Esophagus muscularis mucosa (tissue), 4 donors: Measurements from ENCODE around the gene ITGAL. TPM values are rescaled to one million over a fixed set of nuclear protein-coding genes. Genes with fewer than 3 reads are reported as not detected.

Experiments used
- DNase-seq: peaks from one replicate; pipeline ENCODE4 v3.0.0-alpha.2; 2017; ENCODE audit errors: extremely low spot score
- H3K27ac ChIP-seq, 4 donors: fragments of 200-600 bp; sonication (generic); replicated peaks in 1 of 4; 1 replicate in 3 of 4; 2 replicates in 1 of 4; pipeline ENCODE4 v1.5.1; 2016 to 2019; ENCODE audit warnings: mild to moderate bottlenecking in 1 of 4
- H3K27me3 ChIP-seq, 4 donors: fragments of 200-600 bp; sonication (generic); one replicate each; pipeline versions ENCODE4 v1.5.1 to v1.6.0; 2016 to 2019
- H3K36me3 ChIP-seq, 4 donors: fragments of 200-600 bp; sonication (generic); one replicate each; pipeline ENCODE4 v1.5.1; 2016 to 2019
- H3K4me1 ChIP-seq, 4 donors: fragments of 200-600 bp; sonication (generic); one replicate each; pipeline ENCODE4 v1.5.1; 2016 to 2019
- H3K4me3 ChIP-seq, 4 donors: fragments of 200-600 bp; sonication (generic); 1 replicate in 2 of 4; 2 replicates in 2 of 4; pipeline ENCODE4 v1.5.1; 2016 to 2019; ENCODE audit warnings: mild to moderate bottlenecking in 4 of 4, moderate library complexity in 1 of 4
- H3K9me3 ChIP-seq, 4 donors: fragments of 200-600 bp; sonication (generic); 1 replicate in 3 of 4; 2 replicates in 1 of 4; pipeline ENCODE4 v1.5.1; 2016 to 2019
- CTCF ChIP-seq, 3 experiments: fragments of 200-600 bp in 2 of 3; fragments of 450-650 bp in 1 of 3; sonication (generic) in 2 of 3; IDR thresholded peaks; one replicate each; pipeline ENCODE4 v1.5.1; 2017 to 2019; ENCODE audit warnings: antibody characterized with exemption in 3 of 3, mild to moderate bottlenecking in 2 of 3, moderate library complexity in 1 of 3
- EP300 ChIP-seq: sonication (generic); formaldehyde crosslinking; IDR thresholded peaks from one replicate; pipeline ENCODE4 v1.6.1; 2017; ENCODE audit warnings: antibody characterized with exemption
- POLR2A ChIP-seq: fragments of 450-650 bp; IDR thresholded peaks from one replicate; pipeline ENCODE4 v1.6.1; 2017; ENCODE audit warnings: antibody characterized with exemption, moderate library complexity, mild to moderate bottlenecking, low read depth
- POLR2AphosphoS5 ChIP-seq, 2 donors: sonication (generic); formaldehyde crosslinking; IDR thresholded peaks; one replicate each; pipeline ENCODE4 v1.6.1; 2017; ENCODE audit warnings: antibody characterized with exemption in 2 of 2
- WGBS: methylation state at CpG from one replicate; pipeline ENCODE4 v1.1.5; 2018; 5-methylcytosine and 5-hydroxymethylcytosine counted together
- intact Hi-C: fragments of 100-400 bp; cut with DNase I; formaldehyde crosslinking; loops from one replicate; pipeline ENCODE4 v1.15.1; 2023
- total RNA-seq, 4 donors: library from RNA; depleted of rRNA; stranded (reverse); fragments of >200 nt; gene quantifications; one replicate each; pipeline versions ENCODE4 v1.1.0 to v1.2.1, GENCODE V29; 2016

Gene ITGAL
- 1 to 10 TPM; 1.5 to 2.7 (median 2.5) TPM for total RNA-seq

DNA sequence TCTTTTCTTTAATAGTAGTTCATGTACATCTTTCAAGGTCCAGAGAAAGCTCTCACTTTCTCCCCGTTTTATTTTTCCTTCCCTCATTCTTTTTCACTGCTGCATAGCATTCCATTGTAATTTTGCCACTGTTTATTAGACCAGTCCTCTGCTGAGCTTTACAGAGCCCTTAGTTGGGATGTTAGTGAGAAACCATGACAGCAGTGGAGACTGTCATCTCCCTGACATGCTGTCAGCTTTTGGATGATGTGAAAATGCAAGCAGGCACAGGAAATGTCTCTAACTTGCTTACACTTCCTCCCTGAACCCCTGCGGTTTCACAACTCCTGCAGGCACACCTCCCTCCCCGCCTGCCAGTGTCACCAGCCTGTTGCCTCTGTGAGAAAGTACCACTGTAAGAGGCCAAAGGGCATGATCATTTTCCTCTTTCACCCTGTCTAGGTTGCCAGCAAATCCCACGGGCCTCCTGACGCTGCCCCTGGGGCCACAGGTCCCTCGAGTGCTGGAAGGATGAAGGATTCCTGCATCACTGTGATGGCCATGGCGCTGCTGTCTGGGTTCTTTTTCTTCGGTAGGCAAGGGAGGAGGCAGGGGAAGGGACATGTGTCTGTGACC lies at the start of gene ITGAL:
TSS of gene ITGAL (plus strand) at position 415 of the 615 bp plus-strand sequence. CDS start at position 511, 96 bp downstream.
- H3K27ac ChIP-seq, result no peak within 1 kb of the TSS
- WGBS, result 58% methylated on average over 8 of the region's 8 CpGs
- intact Hi-C loops, result no loop called here
- no peak for TF ChIP-seq EP300
- TF ChIP-seq POLR2A, result no peak
- TF ChIP-seq POLR2AphosphoS5 (IDR thresholded peaks at IDR 0.05), result no peak
- no peak for TF ChIP-seq CTCF (IDR thresholded peaks at IDR 0.05)
- peaks cover 0 to 3% (median 0%) of the 10 kb centered on the region in 4 donors for H3K4me1 ChIP-seq
- H3K27me3 ChIP-seq, result peaks cover 0 to 47% (median 10%) of the 10 kb centered on the region in 4 donors
- no peaks in the 10 kb centered on the region for H3K36me3 ChIP-seq
- H3K4me3 ChIP-seq, result peak within 1 kb of the TSS in 2 of 4 donors; percentile 10 to 26
- DNase-seq, result no peak
- no peaks in the 10 kb centered on the region for H3K9me3 ChIP-seq

GRCh38 chr16:30428055-30428454 lies 44.5 kb upstream of the ITGAL start:
- H3K4me1 ChIP-seq, result peaks cover 16 to 23% (median 19%) of the 10 kb centered on the region in 4 donors
- intact Hi-C loops, result no loop called here
- peaks cover 9 to 34% (median 22%) of the 10 kb centered on the region in 4 donors for H3K36me3 ChIP-seq
- WGBS, result 94% methylated on average over 4 of the region's 4 CpGs
- no peaks in the 10 kb centered on the region for H3K9me3 ChIP-seq
- no peaks in the 10 kb centered on the region for H3K27me3 ChIP-seq
- DNase-seq, result no peak
- H3K4me3 ChIP-seq, result no peak overlapping the region
- no peak for TF ChIP-seq POLR2A
- TF ChIP-seq CTCF (IDR thresholded peaks at IDR 0.05), result no peak
- TF ChIP-seq POLR2AphosphoS5 (IDR thresholded peaks at IDR 0.05), result no peak
- no peak for TF ChIP-seq EP300
- peak overlapping the region in 1 of 4 donors; percentile 88 for H3K27ac ChIP-seq

DNA sequence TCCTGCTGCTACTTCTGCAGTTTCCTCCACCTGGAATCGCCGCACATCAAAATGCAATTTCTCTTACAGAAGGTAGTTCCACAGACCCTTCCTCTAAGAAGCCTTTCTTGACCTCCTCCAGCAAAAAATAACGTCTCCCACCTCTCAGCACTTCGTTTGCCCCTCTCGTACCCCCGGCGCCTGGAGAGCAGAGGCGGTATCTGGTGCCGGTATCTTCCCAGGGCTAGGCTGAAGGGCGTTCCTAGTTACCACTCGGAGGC lies 43.2 kb upstream of the ITGAL start:
- 3% methylated on average over 11 of the region's 11 CpGs for WGBS
- H3K4me1 ChIP-seq, result peaks cover 16 to 23% (median 19%) of the 10 kb centered on the region in 4 donors
- H3K36me3 ChIP-seq, result peaks cover 0 to 21% (median 9%) of the 10 kb centered on the region in 4 donors
- peak overlapping the region; percentile 67 to 70 (median 68) for H3K4me3 ChIP-seq
- no peaks in the 10 kb centered on the region for H3K27me3 ChIP-seq
- H3K27ac ChIP-seq, result peak overlapping the region; percentile 75 to 88 (median 80)
- TF ChIP-seq EP300 (no peak), POLR2A (no peak), CTCF (IDR thresholded peaks at IDR 0.05) (no peak)
- no peak for DNase-seq
- H3K9me3 ChIP-seq, result no peaks in the 10 kb centered on the region
- intact Hi-C loops, result no loop called here

DNA sequence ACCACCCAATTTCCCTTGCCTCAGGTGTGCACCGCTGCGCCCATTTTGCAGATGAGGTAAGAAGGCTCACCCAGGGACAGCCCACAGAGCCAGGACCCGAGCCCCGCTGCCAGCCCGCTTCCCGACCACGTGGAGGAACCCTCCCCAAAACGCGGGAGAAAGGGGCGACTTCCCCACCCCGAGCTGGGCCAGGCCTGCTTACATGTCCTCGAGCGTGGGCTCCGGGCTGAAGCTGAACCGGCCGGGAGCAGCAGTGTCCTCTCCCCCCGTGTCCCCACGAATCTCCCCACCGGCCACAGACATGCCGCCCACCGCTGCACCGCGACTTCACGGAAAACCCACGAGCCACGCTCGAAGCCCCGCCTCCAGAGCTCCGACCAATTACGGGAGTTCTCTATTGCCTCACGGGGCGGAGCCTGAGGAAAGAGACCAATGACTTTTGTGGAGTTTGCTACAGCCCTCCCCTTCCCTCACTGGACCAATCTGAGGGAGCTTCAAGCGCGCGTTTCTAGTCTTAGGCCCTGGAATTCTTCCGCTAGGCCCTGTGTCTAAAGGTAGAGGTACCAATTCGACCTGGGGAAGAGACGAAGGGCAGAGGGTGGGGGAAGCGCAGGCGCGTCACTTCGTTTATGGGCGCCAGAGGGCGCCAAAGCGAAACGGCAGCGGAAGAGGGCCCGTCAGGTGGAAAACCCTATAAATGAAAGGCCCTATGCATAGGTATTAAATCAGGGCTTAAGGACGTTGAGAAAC lies 42.7 kb upstream of the ITGAL start, which contains the start of gene DCTPP1:
TSS of gene DCTPP1 (minus strand) at position 353 of the 750 bp plus-strand sequence. CDS start at position 303, 50 bp downstream.
- peak; percentile 98 for DNase-seq
- H3K27ac ChIP-seq, result peak within 1 kb of the TSS; percentile 75 to 88 (median 80)
- peaks cover 16 to 23% (median 19%) of the 10 kb centered on the region in 4 donors for H3K4me1 ChIP-seq
- no peak for TF ChIP-seq EP300
- TF ChIP-seq CTCF (IDR thresholded peaks at IDR 0.05), result peak; percentile 68 to 90 (median 77)
- TF ChIP-seq POLR2AphosphoS5 (IDR thresholded peaks at IDR 0.05), result peak; percentile 74 to 86
- no peak for TF ChIP-seq POLR2A
- H3K27me3 ChIP-seq, result no peaks in the 10 kb centered on the region
- H3K4me3 ChIP-seq, result peak within 1 kb of the TSS; percentile 67 to 70 (median 68)
- H3K36me3 ChIP-seq, result peaks cover 0 to 16% (median 6%) of the 10 kb centered on the region in 4 donors
- WGBS, result 2% methylated on average over 41 of the region's 49 CpGs
- H3K9me3 ChIP-seq, result no peaks in the 10 kb centered on the region
- intact Hi-C loops, result loop anchor here (5.0 to 10.0 kb wide), 2 partner anchors 92 to 265 kb away; partner anchors contain the start of gene SRCAP
